Measurements from ENCODE around the gene DTX3L.

GRCh38 chr3:122581622-122582021 lies 17.5 kb downstream of the DTX3L start:
- TF ChIP-seq SUZ12 (IDR thresholded peaks at IDR 0.05; ENCODE audit: extremely low read depth, insufficient read depth, insufficient read length), result no peak
- TF ChIP-seq ZNF274 (IDR thresholded peaks at IDR 0.05; ENCODE audit: low read depth, low read length), result no peak

All from NT2/D1 (cell line).